Uterus (tissue), 4 donors: ENCODE data around the gene PLXNC1. TPM values are rescaled to one million over a fixed set of nuclear protein-coding genes. Genes with fewer than 3 reads are reported as not detected.
A peak's percentile ranks its signal among the peaks of the same experiment; 100 is the strongest.

Experiments
- DNase-seq, 2 donors: peaks; one replicate each; pipeline ENCODE4 v3.0.0-alpha.2; 2019 to 2020
- H3K27ac ChIP-seq, 2 donors: fragments of 200-600 bp; sonication (generic); 1 replicate in 1 of 2; 2 replicates in 1 of 2; pipeline ENCODE4 v1.5.1; 2016 to 2018
- H3K27me3 ChIP-seq, 2 donors: fragments of 200-600 bp; sonication (generic); one replicate each; pipeline ENCODE4 v1.5.1; 2018 to 2019; ENCODE audit warnings: control low read depth in 1 of 2
- H3K36me3 ChIP-seq, 2 donors: fragments of 200-600 bp; sonication (generic); one replicate each; pipeline ENCODE4 v1.5.1; 2019; ENCODE audit warnings: control low read depth in 1 of 2
- H3K4me1 ChIP-seq, 2 donors: fragments of 200-600 bp; sonication (generic); one replicate each; pipeline ENCODE4 v1.5.1; 2018 to 2019; ENCODE audit warnings: control low read depth in 1 of 2
- H3K4me3 ChIP-seq, 2 donors: fragments of 200-600 bp; sonication (generic); 1 replicate in 1 of 2; 2 replicates in 1 of 2; pipeline ENCODE4 v1.5.1; 2018 to 2019; ENCODE audit warnings: mild to moderate bottlenecking in 1 of 2
- H3K9me3 ChIP-seq, 2 donors: fragments of 200-600 bp; sonication (generic); one replicate each; pipeline ENCODE4 v1.5.1; 2019; ENCODE audit warnings: control low read depth in 1 of 2
- POLR2A ChIP-seq, 2 donors: fragments of 450-650 bp; IDR thresholded peaks; one replicate each; pipeline ENCODE4 v1.6.1; 2016; ENCODE audit warnings: antibody characterized with exemption in 2 of 2, mild to moderate bottlenecking in 1 of 2, moderate library complexity in 1 of 2
- intact Hi-C: fragments of 100-400 bp; cut with DNase I; formaldehyde crosslinking; loops from one replicate; pipeline ENCODE4 v1.15.1; 2023; ENCODE audit warnings: low total_unique reads
- total RNA-seq, 4 donors: library from RNA; depleted of rRNA in 3 of 4; stranded (reverse); fragments of >200 nt in 3 of 4; gene quantifications; one replicate each; pipeline versions ENCODE4 v1.1.0 to v1.2.4, GENCODE V29; 2014 to 2023
- TF ChIP-seq, protein P1 (sequence below), 4 experiments: fragments of 200-600 bp in 2 of 4; fragments of 450-650 bp in 2 of 4; sonication (generic) in 2 of 4; IDR thresholded peaks; one replicate each; pipeline ENCODE4 v1.5.1; 2016 to 2019; ENCODE audit warnings: antibody characterized with exemption in 4 of 4, mild to moderate bottlenecking in 2 of 4, moderate library complexity in 1 of 4
- donor health status: DM: yes; HTN: yes; CAD: no.

Gene PLXNC1
- total RNA-seq, 4 donors from 2014 or later: 11.6 to 23.8 (median 16.3) TPM

DNA sequence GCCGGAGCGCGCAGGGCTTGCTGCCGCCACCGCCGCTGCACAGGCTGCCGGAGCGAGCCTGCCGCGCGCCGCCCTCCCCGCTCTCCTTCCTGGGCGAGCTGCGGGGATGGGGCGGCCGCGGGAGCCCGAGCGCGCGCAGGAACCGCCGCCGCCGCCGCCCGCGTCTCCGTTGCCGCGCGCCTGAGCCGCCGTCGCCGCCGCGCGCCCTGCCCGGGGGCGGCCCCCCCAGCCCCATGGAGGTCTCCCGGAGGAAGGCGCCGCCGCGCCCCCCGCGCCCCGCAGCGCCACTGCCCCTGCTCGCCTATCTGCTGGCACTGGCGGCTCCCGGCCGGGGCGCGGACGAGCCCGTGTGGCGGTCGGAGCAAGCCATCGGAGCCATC lies 352 bp downstream of the PLXNC1 start:
- TF ChIP-seq POLR2A (IDR thresholded peaks at IDR 0.05): no peak
- TF ChIP-seq, protein P1, sequence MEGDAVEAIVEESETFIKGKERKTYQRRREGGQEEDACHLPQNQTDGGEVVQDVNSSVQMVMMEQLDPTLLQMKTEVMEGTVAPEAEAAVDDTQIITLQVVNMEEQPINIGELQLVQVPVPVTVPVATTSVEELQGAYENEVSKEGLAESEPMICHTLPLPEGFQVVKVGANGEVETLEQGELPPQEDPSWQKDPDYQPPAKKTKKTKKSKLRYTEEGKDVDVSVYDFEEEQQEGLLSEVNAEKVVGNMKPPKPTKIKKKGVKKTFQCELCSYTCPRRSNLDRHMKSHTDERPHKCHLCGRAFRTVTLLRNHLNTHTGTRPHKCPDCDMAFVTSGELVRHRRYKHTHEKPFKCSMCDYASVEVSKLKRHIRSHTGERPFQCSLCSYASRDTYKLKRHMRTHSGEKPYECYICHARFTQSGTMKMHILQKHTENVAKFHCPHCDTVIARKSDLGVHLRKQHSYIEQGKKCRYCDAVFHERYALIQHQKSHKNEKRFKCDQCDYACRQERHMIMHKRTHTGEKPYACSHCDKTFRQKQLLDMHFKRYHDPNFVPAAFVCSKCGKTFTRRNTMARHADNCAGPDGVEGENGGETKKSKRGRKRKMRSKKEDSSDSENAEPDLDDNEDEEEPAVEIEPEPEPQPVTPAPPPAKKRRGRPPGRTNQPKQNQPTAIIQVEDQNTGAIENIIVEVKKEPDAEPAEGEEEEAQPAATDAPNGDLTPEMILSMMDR (IDR thresholded peaks at IDR 0.05): no peak
- Histone ChIP-seq H3K27ac (peak overlapping the region; percentile 53 to 59), H3K4me1 (no peaks in the 10 kb centered on the region), H3K36me3 (no peaks in the 10 kb centered on the region), H3K9me3 (no peaks in the 10 kb centered on the region), H3K4me3 (peak overlapping the region; percentile 43 to 67), H3K27me3 (no peaks in the 10 kb centered on the region)
- intact Hi-C loops: loop anchor here (5.0 kb wide), 1 partner anchor 389 kb away; no protein-coding TSS in a partner anchor
- DNase-seq: no peak

DNA sequence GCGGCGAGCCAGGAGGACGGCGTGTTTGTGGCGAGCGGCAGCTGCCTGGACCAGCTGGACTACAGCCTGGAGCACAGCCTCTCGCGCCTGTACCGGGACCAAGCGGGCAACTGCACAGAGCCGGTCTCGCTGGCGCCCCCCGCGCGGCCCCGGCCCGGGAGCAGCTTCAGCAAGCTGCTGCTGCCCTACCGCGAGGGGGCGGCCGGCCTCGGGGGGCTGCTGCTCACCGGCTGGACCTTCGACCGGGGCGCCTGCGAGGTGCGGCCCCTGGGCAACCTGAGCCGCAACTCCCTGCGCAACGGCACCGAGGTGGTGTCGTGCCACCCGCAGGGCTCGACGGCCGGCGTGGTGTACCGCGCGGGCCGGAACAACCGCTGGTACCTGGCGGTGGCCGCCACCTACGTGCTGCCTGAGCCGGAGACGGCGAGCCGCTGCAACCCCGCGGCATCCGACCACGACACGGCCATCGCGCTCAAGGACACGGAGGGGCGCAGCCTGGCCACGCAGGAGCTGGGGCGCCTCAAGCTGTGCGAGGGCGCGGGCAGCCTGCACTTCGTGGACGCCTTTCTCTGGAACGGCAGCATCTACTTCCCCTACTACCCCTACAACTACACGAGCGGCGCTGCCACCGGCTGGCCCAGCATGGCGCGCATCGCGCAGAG lies 873 bp downstream of the PLXNC1 start:
- H3K27ac ChIP-seq: peak overlapping the region in 1 of 2 donors; percentile 59
- intact Hi-C loops: loop anchor here (5.0 kb wide), 1 partner anchor 388 kb away; no protein-coding TSS in a partner anchor
- DNase-seq: peak in 1 of 2 donors; percentile 35

DNA sequence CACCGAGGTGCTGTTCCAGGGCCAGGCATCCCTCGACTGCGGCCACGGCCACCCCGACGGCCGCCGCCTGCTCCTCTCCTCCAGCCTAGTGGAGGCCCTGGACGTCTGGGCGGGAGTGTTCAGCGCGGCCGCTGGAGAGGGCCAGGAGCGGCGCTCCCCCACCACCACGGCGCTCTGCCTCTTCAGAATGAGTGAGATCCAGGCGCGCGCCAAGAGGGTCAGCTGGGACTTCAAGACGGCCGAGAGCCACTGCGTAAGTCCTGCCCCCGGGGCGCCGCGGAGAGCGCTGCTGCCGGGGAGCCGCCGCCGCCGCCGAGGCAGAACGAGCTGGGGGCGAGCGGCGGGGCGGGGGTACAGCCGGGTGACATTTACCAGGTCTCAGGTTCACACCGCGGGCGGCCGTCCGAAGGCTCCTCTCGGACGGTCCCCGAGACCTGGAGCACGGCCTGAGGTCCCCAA lies 1.4 kb downstream of the PLXNC1 start:
- H3K4me3 ChIP-seq: peak overlapping the region; percentile 27 to 67
- TF ChIP-seq, protein P1 (IDR thresholded peaks at IDR 0.05): no peak
- no peak for TF ChIP-seq POLR2A (IDR thresholded peaks at IDR 0.05)
- H3K36me3 ChIP-seq: no peaks in the 10 kb centered on the region
- H3K27me3 ChIP-seq: no peaks in the 10 kb centered on the region
- no peaks in the 10 kb centered on the region for H3K4me1 ChIP-seq
- peak; percentile 51 to 60 for DNase-seq
- H3K27ac ChIP-seq: peak overlapping the region; percentile 6 to 27
- intact Hi-C loops: loop anchor here (5.0 kb wide), 1 partner anchor 387 kb away; no protein-coding TSS in a partner anchor
- H3K9me3 ChIP-seq: no peaks in the 10 kb centered on the region

More for the DNA sequence above, 873 bp downstream of the PLXNC1 start:
- no peaks in the 10 kb centered on the region for H3K9me3 ChIP-seq
- H3K27me3 ChIP-seq: no peaks in the 10 kb centered on the region
- peak overlapping the region; percentile 27 to 67 for H3K4me3 ChIP-seq
- H3K36me3 ChIP-seq: no peaks in the 10 kb centered on the region
- H3K4me1 ChIP-seq: no peaks in the 10 kb centered on the region
- TF ChIP-seq POLR2A (IDR thresholded peaks at IDR 0.05): no peak
- TF ChIP-seq, protein P1 (IDR thresholded peaks at IDR 0.05): peak in 1 of 4 experiments; percentile 4

DNA sequence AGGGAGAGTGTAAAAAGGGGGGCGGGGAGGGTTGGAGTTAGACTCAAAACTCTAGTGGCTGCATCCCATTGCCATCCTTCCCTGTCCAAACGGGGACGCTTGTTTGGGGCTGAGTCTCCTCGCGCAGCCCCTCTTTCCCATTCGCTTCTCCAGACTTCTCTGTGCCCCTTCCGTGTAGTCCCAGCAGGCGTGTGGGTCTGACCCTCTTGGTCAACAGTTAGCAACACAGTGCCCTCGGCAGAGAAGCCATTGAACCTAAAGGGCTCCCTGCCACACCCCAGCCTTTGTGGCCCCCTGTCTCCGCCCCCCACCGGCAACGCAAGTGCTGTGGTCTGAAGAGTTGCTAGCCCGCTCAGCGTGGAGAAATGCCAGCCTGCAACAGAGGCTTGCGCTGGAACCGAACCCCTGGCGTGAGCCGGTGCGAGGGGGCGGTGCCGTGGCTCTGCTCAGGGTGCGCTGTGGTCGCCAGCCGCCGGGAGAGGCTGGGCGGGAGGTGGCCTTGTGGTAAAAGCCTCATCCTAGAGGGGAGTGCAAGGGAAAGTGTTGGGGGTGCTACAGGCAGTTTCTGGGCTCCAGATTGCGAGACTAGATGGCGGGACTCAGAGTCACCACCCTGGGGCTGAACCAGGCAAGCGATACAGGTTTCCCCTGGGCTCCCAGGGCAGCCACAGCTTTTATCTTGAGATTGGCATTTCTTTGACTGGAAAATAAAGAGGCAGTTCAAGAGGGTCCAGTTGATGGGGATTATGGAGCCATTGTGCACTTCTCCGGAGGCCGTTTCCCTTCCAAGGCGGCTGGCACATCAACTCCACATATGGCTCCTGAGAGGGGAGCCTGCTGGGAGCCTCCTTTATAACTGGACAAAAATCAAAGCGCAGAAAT lies 2.1 kb downstream of the PLXNC1 start:
- Histone ChIP-seq H3K4me3 (peak overlapping the region; percentile 27 to 67), H3K27ac (peak overlapping the region; percentile 6 to 27), H3K36me3 (no peaks in the 10 kb centered on the region), H3K4me1 (no peaks in the 10 kb centered on the region), H3K27me3 (no peaks in the 10 kb centered on the region), H3K9me3 (no peaks in the 10 kb centered on the region)
- DNase-seq: peak in 1 of 2 donors; percentile 29
- TF ChIP-seq, protein P1 (IDR thresholded peaks at IDR 0.05): no peak
- TF ChIP-seq POLR2A (IDR thresholded peaks at IDR 0.05): no peak
- intact Hi-C loops: no loop called here
